ENCODE results near the gene FABP1.

DNA sequence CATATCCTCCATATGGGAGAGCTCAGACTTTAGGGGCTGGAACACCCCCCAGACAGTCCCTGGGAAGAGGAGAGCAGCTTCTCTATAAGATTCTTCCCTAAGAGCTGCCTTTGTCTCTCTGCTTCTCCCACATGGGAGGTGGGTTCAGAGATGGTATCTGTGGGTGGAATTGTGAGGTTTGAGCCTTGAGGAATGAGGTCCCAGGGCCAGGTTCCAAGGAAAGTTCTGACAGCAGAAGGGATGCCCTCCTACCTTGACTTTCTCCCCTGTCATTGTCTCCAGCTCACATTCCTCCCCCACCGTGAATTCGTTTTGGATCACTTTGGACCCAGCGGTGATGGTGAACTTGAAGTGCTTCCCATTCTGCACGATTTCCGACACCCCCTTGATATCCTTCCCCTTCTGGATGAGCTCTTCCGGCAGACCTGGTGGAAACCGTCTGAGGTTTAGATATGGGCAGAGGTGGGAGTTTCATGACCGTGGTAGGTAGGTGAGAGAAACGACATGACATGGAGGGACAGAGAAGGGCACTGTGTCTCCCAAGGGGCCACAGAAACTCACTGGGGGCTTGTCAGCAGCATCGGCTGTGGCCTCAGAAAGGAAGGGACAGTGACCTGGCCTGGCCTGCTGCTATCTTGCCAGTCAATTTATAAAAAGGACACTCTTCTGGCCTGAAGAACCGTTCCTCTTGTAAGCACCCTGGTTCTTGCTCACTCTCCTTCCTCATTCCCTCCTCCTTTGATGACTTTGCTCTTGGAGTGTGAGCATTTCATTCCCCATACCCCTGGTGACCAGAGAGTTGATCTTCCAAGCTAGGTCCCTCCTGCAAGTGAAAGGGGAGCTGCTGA, 1.7 kb downstream of the FABP1 start:
- TF ChIP-seq POLR2A (IDR thresholded peaks at IDR 0.05; ENCODE audit: low read depth, low read length) (no peak), SMC3 (IDR thresholded peaks at IDR 0.05; ENCODE audit: low read depth, low read length) (no peak), FOS (IDR thresholded peaks at IDR 0.05; ENCODE audit: low read depth, low read length) (no peak), RCOR1 (IDR thresholded peaks at IDR 0.05; ENCODE audit: insufficient replicate concordance, low read length) (no peak)
- TF ChIP-seq, protein P1, sequence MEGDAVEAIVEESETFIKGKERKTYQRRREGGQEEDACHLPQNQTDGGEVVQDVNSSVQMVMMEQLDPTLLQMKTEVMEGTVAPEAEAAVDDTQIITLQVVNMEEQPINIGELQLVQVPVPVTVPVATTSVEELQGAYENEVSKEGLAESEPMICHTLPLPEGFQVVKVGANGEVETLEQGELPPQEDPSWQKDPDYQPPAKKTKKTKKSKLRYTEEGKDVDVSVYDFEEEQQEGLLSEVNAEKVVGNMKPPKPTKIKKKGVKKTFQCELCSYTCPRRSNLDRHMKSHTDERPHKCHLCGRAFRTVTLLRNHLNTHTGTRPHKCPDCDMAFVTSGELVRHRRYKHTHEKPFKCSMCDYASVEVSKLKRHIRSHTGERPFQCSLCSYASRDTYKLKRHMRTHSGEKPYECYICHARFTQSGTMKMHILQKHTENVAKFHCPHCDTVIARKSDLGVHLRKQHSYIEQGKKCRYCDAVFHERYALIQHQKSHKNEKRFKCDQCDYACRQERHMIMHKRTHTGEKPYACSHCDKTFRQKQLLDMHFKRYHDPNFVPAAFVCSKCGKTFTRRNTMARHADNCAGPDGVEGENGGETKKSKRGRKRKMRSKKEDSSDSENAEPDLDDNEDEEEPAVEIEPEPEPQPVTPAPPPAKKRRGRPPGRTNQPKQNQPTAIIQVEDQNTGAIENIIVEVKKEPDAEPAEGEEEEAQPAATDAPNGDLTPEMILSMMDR (conservative IDR thresholded peaks at IDR 0.05; ENCODE audit: low read depth, low read length), result no peak

All from IMR-90 (cell line).